Bronchial epithelial cell (primary cell): ENCODE data around the gene CHD1L. TPM values are rescaled to one million over a fixed set of nuclear protein-coding genes. Genes with fewer than 3 reads are reported as not detected.
"Not testable (repeated sequence)": the region's sequence is repeated elsewhere in the genome, so short reads cannot be mapped to it uniquely, and the experiment has no call there.

Source experiments
- DNase-seq: peaks from one replicate; pipeline ENCODE4 v3.0.0-alpha.2; 2010; ENCODE audit warnings: low read depth
- FAIRE-seq: peaks from 2 replicates; lab custom pipeline; 2011; peaks lifted over from hg19 to GRCh38; lab: Jason Lieb, UNC
- H3K27me3 ChIP-seq: 2 replicates; pipeline ENCODE4 v1.5.1; 2011; ENCODE audit warnings: low read length; ENCODE audit not compliant: control insufficient read depth, insufficient read depth
- H3K36me3 ChIP-seq: 2 replicates; pipeline ENCODE4 v1.5.1; 2011; ENCODE audit warnings: low read length; ENCODE audit not compliant: control insufficient read depth, insufficient read depth
- H3K4me3 ChIP-seq: 2 replicates; pipeline ENCODE4 v1.5.1; 2011; ENCODE audit warnings: mild to moderate bottlenecking, low read depth, low read length, control low read depth
- total RNA-seq: library from RNA; depleted of rRNA; stranded (reverse); fragments of >200 nt; gene quantifications from 2 replicates; pipeline ENCODE4 v1.2.1, GENCODE V29; 2014
- TF ChIP-seq, protein P1 (sequence below): IDR thresholded peaks from 2 replicates; pipeline ENCODE4 v1.5.1; 2011; ENCODE audit warnings: mild to moderate bottlenecking, moderate library complexity, low read length, control low read depth, inconsistent platforms; ENCODE audit not compliant: insufficient read depth, severe bottlenecking

Gene CHD1L
- total RNA-seq, result 30.8 and 34.6 TPM in 2 replicates

DNA sequence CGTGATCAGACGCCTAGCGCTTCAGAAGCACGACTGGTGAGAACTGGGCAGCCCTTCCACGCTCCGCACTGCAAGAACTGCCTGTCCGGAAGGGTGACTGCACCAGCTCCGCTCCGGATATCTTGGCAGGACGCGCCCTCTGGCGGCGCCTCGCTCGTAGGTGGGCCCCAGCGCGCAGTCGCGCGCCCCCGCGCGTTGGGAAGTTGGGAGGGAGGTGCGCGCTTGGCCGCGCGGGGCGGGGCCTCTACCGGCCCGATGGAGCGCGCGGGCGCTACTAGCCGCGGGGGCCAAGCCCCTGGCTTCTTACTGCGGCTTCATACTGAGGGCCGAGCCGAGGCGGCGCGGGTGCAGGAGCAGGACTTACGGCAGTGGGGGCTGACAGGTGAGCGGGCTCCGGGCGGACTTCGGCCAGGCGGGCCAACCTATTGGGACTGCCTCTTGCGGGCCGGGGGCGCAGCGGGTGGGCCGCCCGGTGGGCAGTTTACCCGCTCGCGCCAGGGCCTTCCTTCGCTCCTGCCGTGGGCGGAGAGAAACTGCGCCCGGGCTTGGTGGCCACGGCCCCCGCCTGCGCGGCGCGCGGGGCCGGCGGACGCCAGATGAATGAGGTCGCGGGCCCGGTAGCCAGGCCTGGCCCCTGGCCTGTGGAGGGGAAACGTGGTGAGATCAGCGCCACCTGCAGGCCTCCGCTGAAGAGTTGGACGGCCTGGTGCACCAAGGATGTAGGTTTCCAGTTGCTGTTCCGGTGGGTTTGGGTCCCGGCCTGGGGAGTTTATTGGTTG is at the start of gene CHD1L:
Gene CHD1L (plus strand): TSS at position 236 of the 779 bp plus-strand sequence. CDS start 20 bp downstream, at position 256.
- H3K27me3 ChIP-seq, result no peaks in the 10 kb centered on the region
- DNase-seq (peak; percentile 83), FAIRE-seq (no peak)
- no peaks in the 10 kb centered on the region for H3K36me3 ChIP-seq
- TF ChIP-seq, protein P1, sequence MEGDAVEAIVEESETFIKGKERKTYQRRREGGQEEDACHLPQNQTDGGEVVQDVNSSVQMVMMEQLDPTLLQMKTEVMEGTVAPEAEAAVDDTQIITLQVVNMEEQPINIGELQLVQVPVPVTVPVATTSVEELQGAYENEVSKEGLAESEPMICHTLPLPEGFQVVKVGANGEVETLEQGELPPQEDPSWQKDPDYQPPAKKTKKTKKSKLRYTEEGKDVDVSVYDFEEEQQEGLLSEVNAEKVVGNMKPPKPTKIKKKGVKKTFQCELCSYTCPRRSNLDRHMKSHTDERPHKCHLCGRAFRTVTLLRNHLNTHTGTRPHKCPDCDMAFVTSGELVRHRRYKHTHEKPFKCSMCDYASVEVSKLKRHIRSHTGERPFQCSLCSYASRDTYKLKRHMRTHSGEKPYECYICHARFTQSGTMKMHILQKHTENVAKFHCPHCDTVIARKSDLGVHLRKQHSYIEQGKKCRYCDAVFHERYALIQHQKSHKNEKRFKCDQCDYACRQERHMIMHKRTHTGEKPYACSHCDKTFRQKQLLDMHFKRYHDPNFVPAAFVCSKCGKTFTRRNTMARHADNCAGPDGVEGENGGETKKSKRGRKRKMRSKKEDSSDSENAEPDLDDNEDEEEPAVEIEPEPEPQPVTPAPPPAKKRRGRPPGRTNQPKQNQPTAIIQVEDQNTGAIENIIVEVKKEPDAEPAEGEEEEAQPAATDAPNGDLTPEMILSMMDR, result peak; percentile 99
- peak within 1 kb of the TSS; percentile 86 for H3K4me3 ChIP-seq

DNA sequence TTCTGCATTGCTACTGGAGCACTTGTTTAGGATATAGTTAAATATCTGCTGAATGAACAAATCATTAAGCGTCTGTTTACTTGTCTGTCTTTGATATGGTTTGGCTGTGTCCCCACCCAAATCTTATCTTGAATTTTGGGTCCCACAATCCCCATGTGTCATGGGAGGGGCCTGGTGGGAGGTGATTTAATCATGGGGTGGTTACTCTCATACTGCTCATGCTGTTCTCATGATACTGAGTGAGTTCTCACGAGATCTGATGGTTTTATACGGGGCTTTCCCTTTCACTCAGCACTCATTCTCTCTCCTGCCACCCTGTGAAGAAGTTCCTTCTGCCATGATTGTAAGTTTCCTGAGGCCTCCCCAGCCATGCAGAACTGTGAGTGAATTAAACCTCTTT is 45.2 kb upstream of the CHD1L start:
- not testable (repeated sequence) for FAIRE-seq, H3K27me3 ChIP-seq, H3K4me3 ChIP-seq, DNase-seq, H3K36me3 ChIP-seq

DNA sequence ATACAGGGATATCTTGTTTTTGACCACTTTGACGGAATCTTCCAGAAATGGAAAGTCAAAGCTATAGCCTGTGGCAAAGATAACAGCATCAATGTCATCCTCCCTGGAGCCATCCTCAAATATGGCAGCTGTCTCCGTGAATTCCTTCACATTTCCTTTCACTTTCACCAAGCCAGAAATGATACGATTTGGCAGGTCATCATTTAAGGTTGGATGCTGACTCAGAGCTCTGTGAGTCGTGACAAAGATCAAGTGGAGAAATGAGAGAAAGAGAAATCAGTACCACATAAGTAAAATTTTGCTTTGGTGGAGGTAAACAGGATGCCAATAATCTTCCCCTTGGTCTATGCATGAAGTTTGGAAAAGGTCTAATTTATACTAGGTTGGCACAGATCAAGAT is 41.2 kb upstream of the CHD1L start:
- no peaks in the 10 kb centered on the region for H3K27me3 ChIP-seq
- TF ChIP-seq, protein P1, result no peak
- H3K36me3 ChIP-seq, result no peaks in the 10 kb centered on the region
- DNase-seq (peak; percentile 15), FAIRE-seq (no peak)
- H3K4me3 ChIP-seq, result no peak overlapping the region

DNA sequence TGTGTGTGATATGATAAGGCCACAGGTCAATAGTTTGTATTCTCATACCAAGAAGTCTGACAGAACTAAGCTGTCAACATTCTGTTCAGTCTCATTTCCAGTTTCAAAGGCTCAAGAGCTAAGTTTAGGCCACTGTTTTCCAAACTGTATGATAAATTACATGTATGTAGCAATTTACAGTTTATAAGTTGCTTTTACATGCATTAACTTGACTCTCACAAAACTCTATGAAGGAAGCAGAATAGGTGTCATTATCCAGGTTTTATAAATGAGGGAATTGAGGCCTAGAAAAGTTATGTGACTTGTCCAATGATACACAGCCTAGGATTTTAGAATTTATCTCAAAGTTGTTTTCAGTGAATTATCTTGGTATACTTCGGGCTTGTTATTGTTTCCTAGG is 40.7 kb upstream of the CHD1L start:
- Histone ChIP-seq H3K27me3 (no peaks in the 10 kb centered on the region), H3K4me3 (no peak overlapping the region), H3K36me3 (no peaks in the 10 kb centered on the region)
- TF ChIP-seq, protein P1, result no peak
- FAIRE-seq, result no peak
- no peak for DNase-seq

DNA sequence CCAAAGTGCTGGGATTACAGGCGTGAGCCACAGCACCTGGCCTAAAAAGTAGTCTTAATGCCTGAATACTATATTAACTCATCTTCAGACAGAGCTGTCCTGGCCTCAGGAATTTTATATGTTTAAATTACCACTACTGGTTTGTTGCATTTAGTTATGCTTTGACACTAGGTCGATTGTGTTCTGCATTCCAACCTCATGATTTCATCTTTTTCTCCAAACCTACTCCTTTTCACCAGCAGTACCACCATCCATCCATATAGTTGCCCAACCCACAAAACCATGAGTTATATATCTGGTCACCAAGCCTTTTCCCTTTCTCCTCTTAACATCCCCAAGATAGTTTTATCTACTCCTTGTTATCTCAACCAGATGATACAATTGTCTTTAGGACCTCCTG is 39.9 kb upstream of the CHD1L start:
- Histone ChIP-seq H3K27me3 (no peaks in the 10 kb centered on the region), H3K36me3 (no peaks in the 10 kb centered on the region), H3K4me3 (no peak overlapping the region)
- FAIRE-seq, result no peak
- TF ChIP-seq, protein P1, result no peak
- DNase-seq, result no peak

DNA sequence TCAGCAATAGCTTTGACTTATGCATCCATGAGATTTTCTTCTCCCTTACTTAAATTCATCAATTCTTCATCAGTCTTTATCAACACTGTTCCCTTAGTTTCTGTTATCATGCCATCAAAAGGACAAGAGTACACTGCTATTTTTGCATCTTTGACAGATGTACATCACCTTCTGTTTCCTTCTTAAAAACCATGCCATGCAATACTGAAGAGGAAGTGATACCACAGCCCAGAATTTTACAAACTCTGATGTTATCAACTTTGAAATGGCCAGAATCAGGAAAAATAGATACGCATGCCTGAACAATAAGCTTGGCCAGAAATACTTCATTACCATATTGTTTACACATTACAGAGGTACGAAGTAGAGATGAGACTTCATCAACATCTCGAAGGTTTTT is 38.4 kb upstream of the CHD1L start:
- TF ChIP-seq, protein P1, result no peak
- DNase-seq, result no peak
- Histone ChIP-seq H3K4me3 (no peak overlapping the region), H3K27me3 (no peaks in the 10 kb centered on the region), H3K36me3 (no peaks in the 10 kb centered on the region)
- no peak for FAIRE-seq
